GM13976 (cell line): ENCODE data around the gene CACNB2.

Experiments
- DNase-seq: peaks from one replicate; pipeline ENCODE4 v3.0.0; 2012; ENCODE audit warnings: low spot score
- in situ Hi-C: fragments of 300-500 bp; cut with MboI; formaldehyde crosslinking; loops from one replicate; pipeline ENCODE4 v1.12.0; 2022; ENCODE audit warnings: low sequenced_read_pairs, mixed read lengths, inconsistent platforms; ENCODE audit not compliant: unreplicated experiment
- TF ChIP-seq, protein P1 (sequence below): IDR thresholded peaks from 2 replicates; pipeline ENCODE4 v1.5.1; 2012; ENCODE audit warnings: borderline replicate concordance, mild to moderate bottlenecking; ENCODE audit not compliant: insufficient read depth; ENCODE audit errors: extremely low read depth, missing control alignments, control extremely low read depth

The CACNB2 gene

DNA sequence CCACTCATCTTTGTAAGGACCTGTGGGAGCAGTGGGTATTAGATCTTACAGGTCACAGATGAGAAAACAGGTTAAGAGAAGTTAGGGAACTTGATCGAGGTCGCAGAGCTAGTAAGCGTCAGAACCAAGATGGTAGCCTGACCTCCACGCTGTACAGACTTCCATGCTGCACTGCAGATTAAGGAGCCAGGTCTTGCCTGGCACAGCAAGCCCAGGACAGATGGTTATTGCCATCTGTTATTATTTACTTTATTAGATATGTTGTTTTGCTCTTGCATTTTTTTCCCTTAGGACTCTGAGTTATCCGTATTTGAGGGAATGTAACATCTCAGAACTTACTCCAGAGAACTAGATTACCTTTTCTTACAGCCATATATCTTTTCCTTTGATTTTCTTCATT lies 363.9 kb downstream of the CACNB2 start:
- in situ Hi-C loops, result no loop called here
- TF ChIP-seq, protein P1, sequence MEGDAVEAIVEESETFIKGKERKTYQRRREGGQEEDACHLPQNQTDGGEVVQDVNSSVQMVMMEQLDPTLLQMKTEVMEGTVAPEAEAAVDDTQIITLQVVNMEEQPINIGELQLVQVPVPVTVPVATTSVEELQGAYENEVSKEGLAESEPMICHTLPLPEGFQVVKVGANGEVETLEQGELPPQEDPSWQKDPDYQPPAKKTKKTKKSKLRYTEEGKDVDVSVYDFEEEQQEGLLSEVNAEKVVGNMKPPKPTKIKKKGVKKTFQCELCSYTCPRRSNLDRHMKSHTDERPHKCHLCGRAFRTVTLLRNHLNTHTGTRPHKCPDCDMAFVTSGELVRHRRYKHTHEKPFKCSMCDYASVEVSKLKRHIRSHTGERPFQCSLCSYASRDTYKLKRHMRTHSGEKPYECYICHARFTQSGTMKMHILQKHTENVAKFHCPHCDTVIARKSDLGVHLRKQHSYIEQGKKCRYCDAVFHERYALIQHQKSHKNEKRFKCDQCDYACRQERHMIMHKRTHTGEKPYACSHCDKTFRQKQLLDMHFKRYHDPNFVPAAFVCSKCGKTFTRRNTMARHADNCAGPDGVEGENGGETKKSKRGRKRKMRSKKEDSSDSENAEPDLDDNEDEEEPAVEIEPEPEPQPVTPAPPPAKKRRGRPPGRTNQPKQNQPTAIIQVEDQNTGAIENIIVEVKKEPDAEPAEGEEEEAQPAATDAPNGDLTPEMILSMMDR, result no peak
- no peak for DNase-seq

DNA sequence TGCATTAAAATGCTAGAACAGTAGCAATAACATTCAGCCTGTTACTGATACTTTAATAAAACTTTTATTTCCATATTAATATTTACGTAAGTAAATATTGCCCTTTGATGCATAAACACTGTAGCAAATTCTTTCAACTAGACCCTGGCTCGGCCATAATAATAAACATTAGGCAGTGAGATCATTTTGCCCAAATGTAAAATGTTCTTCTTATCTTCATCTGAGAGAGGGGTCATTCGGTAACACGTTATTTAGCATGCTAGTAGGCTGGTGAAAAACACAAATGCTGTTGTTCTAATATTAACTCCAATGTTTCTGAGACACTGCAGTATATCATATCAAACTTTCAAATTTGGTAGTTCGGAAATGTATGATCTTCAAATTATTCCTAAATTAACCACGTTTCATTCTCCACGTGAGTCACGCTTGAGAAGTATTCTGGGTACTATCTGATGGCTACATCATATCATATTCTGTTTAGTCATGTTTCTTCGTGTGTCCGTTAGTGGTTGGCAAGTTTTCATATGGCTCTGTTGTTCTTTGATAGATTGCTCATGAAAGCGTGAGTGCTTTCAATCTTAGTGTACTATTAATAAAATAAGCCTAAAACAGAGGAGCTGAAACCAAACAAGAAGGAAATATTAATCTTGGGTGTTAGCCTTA lies 365.4 kb downstream of the CACNB2 start:
- no peak for DNase-seq
- TF ChIP-seq, protein P1, result no peak
- in situ Hi-C loops, result no loop called here

DNA sequence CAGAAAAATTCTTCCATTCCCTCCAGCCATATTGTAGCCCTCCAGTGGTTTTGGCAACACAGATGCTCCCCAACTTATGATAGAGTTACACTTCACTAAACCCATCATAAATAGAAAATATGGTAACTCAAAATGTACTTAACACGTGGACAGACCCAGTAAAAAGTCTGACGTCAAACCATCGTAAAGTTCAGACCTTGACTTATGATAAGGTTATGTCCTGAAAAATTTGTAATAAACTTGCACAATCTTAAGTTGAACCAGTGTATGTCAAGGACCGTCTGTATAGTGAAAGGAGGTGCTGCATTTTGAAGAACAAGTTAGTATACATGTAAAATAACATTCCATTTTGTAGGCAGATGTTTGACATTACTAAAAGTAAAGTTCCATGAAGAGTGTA lies 368.4 kb downstream of the CACNB2 start:
- DNase-seq, result no peak
- in situ Hi-C loops, result no loop called here
- TF ChIP-seq, protein P1, result no peak

DNA sequence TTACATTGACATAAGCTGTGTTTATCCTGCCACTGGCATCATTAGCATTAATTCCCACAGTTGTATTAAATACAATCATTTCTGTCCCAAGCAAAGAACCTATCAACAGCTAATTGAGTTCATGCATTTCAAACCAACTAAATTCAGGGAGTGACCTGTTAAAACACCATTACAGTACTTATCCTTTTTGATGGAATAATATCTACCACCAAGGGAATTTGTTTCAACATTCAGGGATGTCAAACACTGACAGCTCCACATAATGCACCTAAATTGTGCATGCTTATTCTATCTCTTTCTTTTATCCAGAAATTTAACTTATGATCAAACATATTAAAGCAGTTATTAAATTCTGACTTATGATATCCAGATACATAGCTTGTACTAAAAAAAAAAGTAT lies 374.3 kb downstream of the CACNB2 start:
- no peak for DNase-seq
- TF ChIP-seq, protein P1, result no peak
- in situ Hi-C loops, result no loop called here

DNA sequence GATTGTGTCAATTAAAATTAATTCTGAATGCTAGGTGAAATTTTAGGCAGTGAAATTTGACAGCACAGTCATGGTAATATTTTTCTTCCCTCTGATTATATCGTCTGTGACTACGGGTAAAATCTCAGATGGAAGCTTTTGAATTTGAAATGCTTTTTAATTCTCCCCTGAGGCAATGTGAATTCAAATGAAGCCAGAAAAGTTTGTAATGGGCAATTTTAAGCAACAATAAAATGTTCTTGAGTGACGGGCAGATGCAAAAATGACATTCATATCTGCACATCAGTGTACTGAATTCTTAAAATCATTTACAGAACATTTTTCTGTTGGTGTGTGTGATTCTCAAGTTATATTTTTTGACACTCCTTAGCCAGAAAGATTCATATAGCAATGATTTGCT lies 376.6 kb downstream of the CACNB2 start:
- no peak for DNase-seq
- TF ChIP-seq, protein P1, result no peak
- in situ Hi-C loops, result no loop called here

DNA sequence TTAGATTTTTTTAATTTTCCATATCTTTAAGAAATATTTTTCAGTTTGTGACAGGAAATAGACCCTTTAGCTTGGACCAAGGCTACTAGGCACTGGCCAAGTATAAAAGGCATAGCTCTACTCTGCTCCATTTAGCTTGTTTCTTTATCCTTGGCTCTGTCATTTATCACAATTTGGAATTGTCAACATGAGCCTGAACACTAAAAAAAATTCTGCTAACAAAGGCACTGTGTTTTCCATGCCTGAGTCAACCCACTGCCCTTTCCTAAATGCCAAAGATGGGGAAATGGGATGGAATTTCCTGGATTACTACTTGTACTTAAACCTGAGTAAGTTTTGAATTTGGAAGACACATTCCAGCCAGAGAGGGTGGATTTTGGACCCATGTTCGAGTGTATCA lies 382.8 kb downstream of the CACNB2 start:
- DNase-seq, result no peak
- in situ Hi-C loops, result no loop called here
- TF ChIP-seq, protein P1, result no peak
